Measurements from ENCODE around the gene PAPLN. TPM values are rescaled to one million over a fixed set of nuclear protein-coding genes. Genes with fewer than 3 reads are reported as not detected.

PAPLN gene
- total and polyA plus RNA-seq, 2 of the 13 experiments (the other 11 are each of a cell fraction or from before 2014, with no cell fraction given) = not detected

GRCh38 chr14:73245480-73246325, 8.4 kb downstream of the PAPLN start (continued):
- TF ChIP-seq SAP130 (CRISPR knock-in tag; IDR thresholded peaks at IDR 0.05; ENCODE audit: low read depth) = no peak
- TF ChIP-seq RERE (CRISPR knock-in tag; IDR thresholded peaks at IDR 0.05; ENCODE audit: low read depth) = no peak
- no peak for TF ChIP-seq ISL2 (CRISPR knock-in tag; IDR thresholded peaks at IDR 0.05)

DNA sequence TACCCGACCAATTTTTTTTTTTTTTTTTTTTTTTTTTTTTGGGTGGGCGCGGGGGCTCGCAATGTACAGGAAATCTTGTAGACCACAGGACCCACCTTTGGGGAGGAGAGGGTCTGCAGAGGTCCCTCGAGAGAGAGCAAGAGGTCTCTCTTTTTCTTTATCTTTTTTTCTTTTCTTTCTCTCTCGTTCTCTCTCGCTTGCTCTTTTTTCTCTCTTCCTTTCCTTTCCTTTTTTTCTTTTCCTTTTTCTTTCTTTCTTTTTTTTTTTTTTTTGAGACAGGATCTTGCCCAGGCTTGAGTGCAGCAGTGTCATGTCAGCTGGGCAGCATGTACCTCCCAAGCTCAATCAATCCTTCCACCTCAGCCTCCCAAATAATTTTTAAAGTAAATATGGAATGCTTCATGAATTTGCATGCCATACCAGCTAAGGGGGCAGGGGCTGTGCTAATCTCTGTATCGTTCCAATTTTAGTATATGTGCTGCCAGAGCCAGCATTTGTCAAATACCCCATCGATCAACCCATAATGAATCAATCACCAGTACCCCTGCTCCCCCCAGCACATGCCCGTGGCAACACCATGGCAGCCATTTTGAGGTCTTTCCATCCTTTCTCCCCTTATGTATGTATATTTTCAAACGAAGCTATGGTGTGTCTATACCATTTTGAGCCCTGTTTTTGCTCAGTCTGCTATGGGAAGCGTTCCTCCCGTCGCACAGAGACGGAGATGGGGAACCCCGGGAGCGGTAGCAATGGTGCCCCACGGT, 9.3 kb downstream of the PAPLN start:
- Histone ChIP-seq H3K27ac (ENCODE audit: extremely low read length, insufficient read depth, low read length) (no peak overlapping the region), H3K9me3 (ENCODE audit: low read length) (no peaks in the 10 kb centered on the region), H3K4me3 (replicated peaks in 1 of 3; ENCODE audit: insufficient read depth in 1 of 3, low read depth in 2 of 3, low read length in 3 of 3) (no peak overlapping the region), H3K36me3 (replicated peaks in 1 of 2; ENCODE audit: control insufficient read depth in 1 of 2, insufficient read depth in 2 of 2, low read length in 2 of 2) (no peaks in the 10 kb centered on the region), H3K79me2 (ENCODE audit: insufficient read depth, low read length) (no peaks in the 10 kb centered on the region), H4K20me1 (ENCODE audit: insufficient read depth, low read length) (no peaks in the 10 kb centered on the region), H3K9ac (ENCODE audit: insufficient read depth, low read depth, low read length) (no peak overlapping the region), H3K4me2 (ENCODE audit: low read depth, low read length) (no peak overlapping the region), H2AFZ (ENCODE audit: low read length) (no peak overlapping the region), H3K27me3 (ENCODE audit: control insufficient read depth in 1 of 2, insufficient read depth in 2 of 2, low read length in 2 of 2) (peaks cover 8 to 31% of the 10 kb centered on the region in 2 experiments), H3K4me1 (ENCODE audit: insufficient read depth, low read length) (no peaks in the 10 kb centered on the region)
- POLR2A ChIA-PET = no interaction called here
- intact Hi-C loops (cut with micrococcal nuclease; ENCODE audit: unreplicated experiment) = no loop called here
- DNase-seq (ENCODE audit: low spot score) (no peak), ATAC-seq (no peak), FAIRE-seq (no peak)
- CTCF ChIA-PET (ENCODE audit: low intra/inter-chr PET ratio, low total read pairs) = no interaction called here
- 65% methylated on average over 18 of the region's 18 CpGs for WGBS (ENCODE audit: low lambda C conversion rate)
- in situ Hi-C loops (cut with HindIII; ENCODE audit: extremely low pct_ligation_motif_present, low pct_unique_long_range_greater_than_20kb) = no loop called here
- no TSS peak for BruUV-seq (replicated peaks)
- TF ChIP-seq PHF5A (CRISPR knock-in tag; IDR thresholded peaks at IDR 0.05; ENCODE audit: low read depth, unreplicated experiment) (no peak), GATAD1 (CRISPR knock-in tag; IDR thresholded peaks at IDR 0.05) (no peak), ZNF704 (CRISPR knock-in tag; IDR thresholded peaks at IDR 0.05; ENCODE audit: borderline replicate concordance) (no peak), MXD1 (CRISPR knock-in tag; IDR thresholded peaks at IDR 0.05) (no peak), ASH2L (IDR thresholded peaks at IDR 0.05; ENCODE audit: insufficient read length, low read depth, low read length) (no peak), ZSCAN20 (CRISPR knock-in tag; IDR thresholded peaks at IDR 0.05; ENCODE audit: borderline replicate concordance) (no peak), ZNF629 (CRISPR knock-in tag; conservative IDR thresholded peaks at IDR 0.05) (no peak), ZFP90 (CRISPR knock-in tag; IDR thresholded peaks at IDR 0.05; ENCODE audit: borderline replicate concordance) (no peak)
